GM21390 (cell line): ENCODE measurements around the gene PARD3.

Source experiments
- ATAC-seq: cut with Tn5 transposase; IDR thresholded peaks from one replicate; pipeline ENCODE4 v1.9.1; 2021; ENCODE audit not compliant: unreplicated experiment

The PARD3 gene

DNA sequence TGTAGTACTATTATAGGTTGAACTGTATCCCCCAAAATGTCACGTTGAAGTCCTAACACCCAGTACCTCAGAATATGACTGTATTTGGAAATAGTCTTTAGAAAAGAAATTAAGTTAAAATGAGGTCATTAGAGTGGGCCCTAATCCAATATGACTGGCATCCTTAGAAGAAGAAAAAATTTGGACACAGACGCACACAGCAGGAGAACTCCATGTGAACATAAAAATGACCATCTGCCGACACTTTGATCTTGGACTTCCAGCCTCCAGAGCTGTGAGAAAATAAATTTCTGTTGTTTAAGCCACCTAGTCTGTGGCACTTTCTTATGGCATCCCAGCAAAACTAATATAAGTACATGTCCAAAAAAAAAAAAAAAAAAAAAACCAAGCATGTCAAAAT lies 225.8 kb downstream of the PARD3 start:
- no peak for ATAC-seq

- no peak for ATAC-seq
These were observed 227.4 kb downstream of the PARD3 start for GRCh38 chr10:34587680-34588019.

GRCh38 chr10:34587002-34587679 lies 228.0 kb downstream of the PARD3 start:
- no peak for ATAC-seq

GRCh38 chr10:34585422-34586112 lies 229.5 kb downstream of the PARD3 start:
- no peak for ATAC-seq

DNA sequence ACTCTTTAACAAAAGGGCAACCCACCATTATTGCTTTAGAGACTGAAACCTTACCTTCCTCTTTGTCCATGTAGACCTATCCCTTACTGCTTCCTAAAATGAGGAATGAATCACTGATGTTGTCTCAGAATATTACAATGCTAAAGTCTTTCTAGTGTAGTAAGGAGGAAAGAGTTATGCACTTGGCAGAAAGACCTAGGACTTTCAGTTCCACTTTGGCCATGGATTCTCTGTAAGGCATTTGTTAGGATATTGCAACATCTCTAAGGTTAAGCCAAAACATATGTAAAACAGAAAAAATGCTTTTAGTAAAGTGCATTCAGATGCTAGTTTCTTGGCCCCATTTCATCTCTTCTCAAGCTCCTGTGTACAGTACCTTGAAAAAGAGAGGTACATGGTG lies 230.9 kb downstream of the PARD3 start:
- no peak for ATAC-seq

- no peak for ATAC-seq
These were observed 233.1 kb downstream of the PARD3 start for GRCh38 chr10:34581801-34582532.

- no peak for ATAC-seq
These were observed 234.5 kb downstream of the PARD3 start for GRCh38 chr10:34580643-34581042.

- ATAC-seq: no peak
These were observed 234.9 kb downstream of the PARD3 start for GRCh38 chr10:34580214-34580613.

GRCh38 chr10:34578468-34578867 lies 236.6 kb downstream of the PARD3 start:
- ATAC-seq: no peak

GRCh38 chr10:34576797-34577196 lies 238.3 kb downstream of the PARD3 start:
- no peak for ATAC-seq

DNA sequence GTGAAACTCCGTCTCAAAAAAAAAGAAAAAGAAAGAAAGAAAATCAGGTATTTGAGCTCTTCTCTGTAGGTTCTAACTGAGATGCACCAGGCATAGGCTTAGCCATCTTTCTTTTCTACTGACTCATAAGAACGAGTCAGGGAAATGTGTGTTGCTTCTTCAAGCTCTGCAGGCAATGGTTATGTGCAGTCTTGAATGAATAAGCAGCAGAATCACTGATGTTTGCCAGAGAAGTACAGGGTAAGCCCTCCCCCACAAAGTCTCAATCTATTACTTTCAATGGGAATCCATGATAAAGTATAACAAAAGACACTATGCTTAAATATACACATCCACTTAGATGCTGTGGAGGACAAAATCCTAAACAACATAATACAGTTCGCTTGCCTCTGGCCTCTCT lies 239.2 kb downstream of the PARD3 start:
- no peak for ATAC-seq

- no peak for ATAC-seq
These were observed 240.7 kb downstream of the PARD3 start for GRCh38 chr10:34574353-34574934.

GRCh38 chr10:34570887-34571286 lies 244.2 kb downstream of the PARD3 start:
- ATAC-seq: no peak

DNA sequence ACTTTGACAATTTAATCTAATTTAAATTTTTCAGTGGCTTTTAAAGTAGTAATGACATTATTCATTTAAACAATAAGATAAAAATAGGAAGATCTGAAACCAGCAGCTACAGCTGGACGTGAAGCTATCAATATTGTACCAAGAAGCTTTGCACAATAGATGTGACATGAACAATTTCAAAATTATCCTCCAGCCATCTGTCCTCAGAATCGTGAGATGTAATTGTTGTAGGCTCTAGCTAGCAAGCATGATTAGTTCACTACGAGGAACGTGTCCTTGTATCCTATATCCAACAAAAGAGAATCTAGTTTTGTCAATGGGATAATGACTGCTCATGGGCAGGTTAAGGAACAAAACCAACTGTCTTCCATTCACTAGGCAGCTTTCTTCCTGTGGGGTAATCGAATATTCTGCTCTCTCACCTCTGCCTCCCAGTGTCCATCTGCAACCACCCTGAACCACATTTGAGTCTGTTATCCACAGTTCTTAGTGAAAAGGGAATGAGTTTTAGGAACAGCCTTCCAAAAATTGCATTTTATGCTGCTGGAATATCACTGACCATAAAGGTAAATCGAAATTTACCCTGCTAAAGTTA lies 247.3 kb downstream of the PARD3 start:
- ATAC-seq: no peak

- no peak for ATAC-seq
These were observed 249.2 kb downstream of the PARD3 start for GRCh38 chr10:34565934-34566333.

GRCh38 chr10:34558093-34558583 lies 257.0 kb downstream of the PARD3 start:
- no peak for ATAC-seq

GRCh38 chr10:34557173-34557572 lies 257.9 kb downstream of the PARD3 start:
- ATAC-seq: no peak

DNA sequence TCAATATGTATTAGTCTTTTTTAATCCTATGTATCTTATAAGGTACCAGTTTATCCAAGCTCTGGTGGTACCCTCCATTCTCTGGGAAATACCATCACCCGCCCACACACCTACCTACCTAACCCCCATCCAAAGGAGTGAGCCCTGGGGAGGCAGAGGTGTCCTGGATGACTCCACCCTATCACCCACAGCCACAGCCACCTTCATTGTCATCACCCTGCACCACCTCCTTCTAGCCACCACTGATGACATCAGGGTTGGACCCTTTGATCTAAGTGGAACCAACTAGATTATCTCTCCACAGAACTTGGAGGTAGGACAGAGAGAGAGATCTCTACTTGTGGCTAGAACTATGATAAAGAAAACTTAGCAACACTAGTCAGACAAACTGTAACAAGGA lies 259.4 kb downstream of the PARD3 start:
- no peak for ATAC-seq

GRCh38 chr10:34553747-34554146 lies 261.3 kb downstream of the PARD3 start:
- no peak for ATAC-seq

DNA sequence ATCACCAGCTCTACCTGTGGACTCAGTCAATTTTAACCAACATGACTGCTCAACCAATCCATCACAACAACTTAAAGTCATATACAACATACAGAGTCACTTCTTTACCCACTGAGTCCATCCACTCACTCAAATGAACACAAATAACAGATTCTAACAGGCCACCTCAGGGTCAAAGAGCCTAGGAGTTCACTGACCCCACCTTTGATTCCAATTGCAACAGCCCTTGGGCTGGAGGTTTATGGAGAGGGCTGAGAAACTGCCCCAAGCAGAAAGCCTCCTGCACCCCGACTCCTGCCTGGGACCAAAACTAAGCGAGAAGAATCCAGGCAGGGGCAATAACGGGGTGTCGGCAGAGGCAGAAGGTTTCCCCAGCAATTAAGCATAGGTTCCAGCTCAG lies 263.8 kb downstream of the PARD3 start:
- ATAC-seq: no peak

- ATAC-seq: no peak
These were observed 265.1 kb downstream of the PARD3 start for GRCh38 chr10:34549953-34550352.
